WERI-Rb-1 (cell line): ENCODE data around the gene RADIL.

Experiments used
- DNase-seq: peaks from one replicate; pipeline ENCODE4 v3.0.0-alpha.2; 2020
- H3K27ac ChIP-seq: fragments of 250-450 bp; sonication (Bioruptor Pico); 2 replicates; pipeline ENCODE4 v1.5.1; 2020; ENCODE audit warnings: mild to moderate bottlenecking, moderate library complexity
- H3K27me3 ChIP-seq: fragments of 250-450 bp; sonication (Bioruptor Pico); 2 replicates; pipeline ENCODE4 v1.5.1; 2021; ENCODE audit warnings: mild to moderate bottlenecking, low read depth, moderate library complexity; ENCODE audit not compliant: insufficient read depth, severe bottlenecking
- H3K36me3 ChIP-seq: fragments of 250-450 bp; sonication (Bioruptor Pico); 2 replicates; pipeline ENCODE4 v1.5.1; 2020; ENCODE audit warnings: mild to moderate bottlenecking, moderate library complexity
- H3K4me3 ChIP-seq: 2 replicates; pipeline ENCODE4 v1.5.1; 2011; ENCODE audit warnings: low read depth, mild to moderate bottlenecking, control low read depth, low read length
- H3K9me3 ChIP-seq: fragments of 250-450 bp; sonication (Bioruptor Pico); 2 replicates; pipeline ENCODE4 v1.5.1; 2021; ENCODE audit warnings: mild to moderate bottlenecking, moderate library complexity; ENCODE audit not compliant: severe bottlenecking
- CTCF ChIP-seq: IDR thresholded peaks from 2 replicates; pipeline ENCODE4 v1.5.1; 2011; ENCODE audit warnings: low read depth, mild to moderate bottlenecking, control low read depth, inconsistent platforms, low read length

RADIL gene

DNA sequence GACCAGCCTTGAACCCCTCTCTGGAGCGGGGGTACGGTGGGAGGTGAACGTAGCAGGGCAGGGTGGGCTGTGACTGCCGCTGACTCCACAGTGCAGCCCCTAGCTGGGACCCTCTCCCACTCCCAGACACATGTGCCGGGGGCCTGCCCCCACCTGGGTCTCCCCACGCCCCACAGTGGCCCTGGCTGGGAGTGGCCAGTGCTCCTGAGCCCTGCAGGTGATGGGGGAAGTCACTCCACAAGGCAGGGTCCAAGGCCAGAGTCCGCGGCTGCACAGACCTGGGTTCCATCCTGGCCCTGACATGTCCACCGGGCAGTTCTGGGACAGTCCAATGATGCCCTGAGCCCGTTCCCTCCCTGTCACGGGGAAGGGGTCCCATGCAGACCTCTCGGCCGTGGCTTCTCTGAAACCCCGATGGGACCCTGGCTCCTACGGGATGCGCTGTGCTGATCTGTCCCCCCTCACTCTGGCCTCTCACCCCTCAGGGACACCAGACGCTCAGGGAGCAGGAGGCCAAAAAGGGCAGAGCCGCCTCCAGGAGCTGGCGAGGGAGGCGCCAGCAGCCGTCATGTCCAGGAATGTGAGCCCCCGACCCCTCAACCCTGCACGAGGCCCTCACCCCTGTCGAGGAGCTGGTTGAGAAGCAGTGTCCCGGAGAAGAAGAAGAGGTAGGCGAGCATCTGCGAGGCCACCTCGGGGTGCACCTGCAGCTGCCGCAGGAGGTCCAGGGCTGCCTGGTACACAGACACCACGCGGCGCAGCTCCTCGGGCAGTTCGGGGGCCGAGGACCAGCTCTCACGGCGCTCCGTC lies 67.7 kb downstream of the RADIL start:
- peaks cover 15% of the 10 kb centered on the region for H3K36me3 ChIP-seq
- H3K4me3 ChIP-seq, result no peak overlapping the region
- no peak for DNase-seq
- no peaks in the 10 kb centered on the region for H3K9me3 ChIP-seq
- no peaks in the 10 kb centered on the region for H3K27me3 ChIP-seq
- TF ChIP-seq CTCF, result peak; percentile 52
- no peak overlapping the region for H3K27ac ChIP-seq

DNA sequence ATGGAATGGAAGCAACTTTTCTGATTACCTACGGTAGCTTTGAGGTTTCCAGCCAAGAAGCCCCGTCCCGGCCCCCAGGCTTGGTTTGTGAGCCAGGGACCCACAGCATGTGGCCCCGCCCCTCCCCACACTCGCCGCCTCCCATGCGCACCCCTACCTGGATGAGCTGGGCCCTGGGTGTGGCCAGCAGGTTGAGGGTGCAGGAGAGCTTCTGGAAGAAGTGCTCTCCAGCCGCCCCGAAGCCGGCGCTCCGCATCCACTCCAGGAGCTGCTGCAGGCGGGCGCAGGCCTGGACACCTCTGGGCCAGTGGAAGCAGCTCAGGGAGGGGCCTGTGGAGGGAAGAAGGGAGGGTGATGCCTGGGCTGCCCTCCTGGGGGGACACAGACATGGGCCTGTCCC lies 68.4 kb downstream of the RADIL start:
- no peak for TF ChIP-seq CTCF
- H3K9me3 ChIP-seq, result no peaks in the 10 kb centered on the region
- H3K36me3 ChIP-seq, result peaks cover 20% of the 10 kb centered on the region
- H3K4me3 ChIP-seq, result no peak overlapping the region
- DNase-seq, result no peak
- no peaks in the 10 kb centered on the region for H3K27me3 ChIP-seq
- H3K27ac ChIP-seq, result no peak overlapping the region

DNA sequence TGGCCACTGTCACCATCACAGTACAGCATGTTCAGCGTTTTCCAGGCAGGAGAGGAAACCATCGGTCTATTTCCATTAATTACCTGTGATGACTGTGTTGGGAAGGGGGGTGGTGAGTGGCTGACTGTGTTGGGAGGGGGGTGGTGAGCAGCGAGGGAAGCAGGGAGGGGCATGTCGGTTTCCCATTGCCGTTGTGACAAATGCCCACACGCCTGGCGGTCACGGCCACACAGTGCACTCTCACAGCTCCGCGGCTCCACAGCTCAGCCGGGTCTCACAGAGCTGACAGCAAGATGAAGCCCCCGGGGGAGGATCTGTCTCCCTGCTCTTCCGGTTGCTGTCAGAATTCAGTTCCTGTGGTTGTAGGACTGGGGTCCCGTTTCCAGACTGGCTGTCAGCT lies 69.1 kb downstream of the RADIL start:
- DNase-seq, result no peak
- no peaks in the 10 kb centered on the region for H3K27me3 ChIP-seq

DNA sequence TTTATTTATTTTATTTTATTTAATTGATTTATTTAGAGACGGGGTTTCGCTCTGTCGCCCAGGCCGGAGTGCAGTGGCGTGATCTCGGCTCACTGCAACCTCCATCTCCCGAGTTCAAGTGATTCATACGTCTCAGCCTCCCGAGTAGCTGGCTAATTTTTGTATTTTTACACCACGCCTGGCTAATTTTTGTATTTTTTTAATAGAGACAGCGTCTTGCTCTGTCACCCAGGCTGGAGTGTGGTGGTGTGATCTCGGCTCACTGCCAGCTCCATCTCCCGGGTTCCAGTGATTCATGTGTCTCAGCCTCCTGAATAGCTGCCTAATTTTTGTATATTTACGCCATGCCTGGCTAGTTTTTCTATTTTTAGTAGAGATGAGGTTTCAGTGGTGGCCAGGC lies 73.8 kb downstream of the RADIL start:
- no peak for TF ChIP-seq CTCF
- no peaks in the 10 kb centered on the region for H3K9me3 ChIP-seq
- H3K27ac ChIP-seq, result no peak overlapping the region
- H3K36me3 ChIP-seq, result peaks cover 18% of the 10 kb centered on the region
- no peak for DNase-seq
- H3K4me3 ChIP-seq, result no peak overlapping the region
- H3K27me3 ChIP-seq, result no peaks in the 10 kb centered on the region

More for the DNA sequence above, 69.1 kb downstream of the RADIL start:
- no peaks in the 10 kb centered on the region for H3K9me3 ChIP-seq
- no peak for TF ChIP-seq CTCF
- no peak overlapping the region for H3K27ac ChIP-seq
- H3K36me3 ChIP-seq, result peaks cover 22% of the 10 kb centered on the region
- H3K4me3 ChIP-seq, result no peak overlapping the region

GRCh38 chr7:4809091-4809591 lies 74.4 kb downstream of the RADIL start:
- Histone ChIP-seq H3K9me3 (no peaks in the 10 kb centered on the region), H3K27me3 (no peaks in the 10 kb centered on the region), H3K36me3 (peaks cover 17% of the 10 kb centered on the region), H3K4me3 (no peak overlapping the region), H3K27ac (no peak overlapping the region)
- no peak for TF ChIP-seq CTCF
- no peak for DNase-seq

- no peak overlapping the region for H3K27ac ChIP-seq
- no peak for TF ChIP-seq CTCF
- H3K9me3 ChIP-seq, result no peaks in the 10 kb centered on the region
- no peak overlapping the region for H3K4me3 ChIP-seq
- DNase-seq, result no peak
- H3K27me3 ChIP-seq, result no peaks in the 10 kb centered on the region
- H3K36me3 ChIP-seq, result peaks cover 13% of the 10 kb centered on the region
These were observed 75.0 kb downstream of the RADIL start for GRCh38 chr7:4808565-4808964.
